HepG2 (cell line): ENCODE data around the gene BIRC2. TPM values are rescaled to one million over a fixed set of nuclear protein-coding genes. Genes with fewer than 3 reads are reported as not detected.

Experiments
- ARID5B ChIP-seq: IDR thresholded peaks from 2 replicates; pipeline ENCODE4 v1.4.0; 2020; ENCODE audit warnings: mild to moderate bottlenecking, missing genetic modification reagents
- ATF7 ChIP-seq, 2 experiments: fragments of 450-650 bp in 1 of 2; sonication (generic) in 1 of 2; formaldehyde crosslinking in 1 of 2; IDR thresholded peaks; 2 replicates each; pipeline versions ENCODE4 v1.4.0 to v1.6.1; 2016 to 2020; ENCODE audit warnings: antibody characterized with exemption in 1 of 2, mild to moderate bottlenecking in 1 of 2, missing genetic modification reagents in 1 of 2
- CREM ChIP-seq, 2 experiments: sonication (generic) in 1 of 2; formaldehyde crosslinking in 1 of 2; IDR thresholded peaks; 2 replicates each; pipeline versions ENCODE4 v1.4.0 to v1.6.1; 2016 to 2020; ENCODE audit warnings: antibody characterized with exemption in 1 of 2, mild to moderate bottlenecking in 1 of 2, missing genetic modification reagents in 1 of 2
- DNMT1 ChIP-seq: sonication (generic); formaldehyde crosslinking; IDR thresholded peaks from 2 replicates; pipeline ENCODE4 v1.5.1; 2020; ENCODE audit warnings: mild to moderate bottlenecking, missing genetic modification reagents
- FOXK2 ChIP-seq: fragments of 450-650 bp; IDR thresholded peaks from 2 replicates; pipeline ENCODE4 v1.6.1; 2016
- HOXA7 ChIP-seq: sonication (generic); formaldehyde crosslinking; IDR thresholded peaks from 2 replicates; pipeline ENCODE4 v1.8.1; 2022; ENCODE audit warnings: mild to moderate bottlenecking, missing genetic modification reagents, moderate library complexity
- JARID2 ChIP-seq: sonication (generic); formaldehyde crosslinking; IDR thresholded peaks from 2 replicates; pipeline ENCODE4 v1.8.1; 2023; ENCODE audit warnings: missing genetic modification reagents, inconsistent platforms; ENCODE audit not compliant: insufficient replicate concordance
- MED13 ChIP-seq: sonication (generic); formaldehyde crosslinking; IDR thresholded peaks from 2 replicates; pipeline ENCODE4 v1.5.0; 2020; ENCODE audit warnings: missing genetic modification reagents
- POLR2G ChIP-seq: fragments of 200-400 bp; formaldehyde crosslinking; IDR thresholded peaks from 2 replicates; pipeline ENCODE4 v1.6.1; 2018; ENCODE audit warnings: mild to moderate bottlenecking, low read depth, low read length, moderate library complexity
- PRDM4 ChIP-seq: sonication (generic); formaldehyde crosslinking; IDR thresholded peaks from 2 replicates; pipeline ENCODE4 v1.9.0; 2021; ENCODE audit warnings: missing genetic modification reagents, borderline replicate concordance
- RARA ChIP-seq: IDR thresholded peaks from 2 replicates; pipeline ENCODE4 v1.6.1; 2016; ENCODE audit warnings: missing genetic modification reagents, missing compliant biosample characterization
- SSRP1 ChIP-seq: IDR thresholded peaks from 2 replicates; pipeline ENCODE4 v1.6.1; 2016; ENCODE audit warnings: control low read depth
- TRIM22 ChIP-seq: fragments of 450-650 bp; IDR thresholded peaks from 2 replicates; pipeline ENCODE4 v1.6.1; 2017
- ZBTB25 ChIP-seq: IDR thresholded peaks from 2 replicates; pipeline ENCODE4 v1.6.1; 2018; ENCODE audit warnings: missing genetic modification reagents
- ZFP82 ChIP-seq: sonication (generic); formaldehyde crosslinking; IDR thresholded peaks from 2 replicates; pipeline ENCODE4 v1.5.1; 2020; ENCODE audit warnings: mild to moderate bottlenecking, missing genetic modification reagents, borderline replicate concordance
- ZIK1 ChIP-seq: sonication (generic); formaldehyde crosslinking; IDR thresholded peaks from 2 replicates; pipeline ENCODE4 v1.5.0; 2020; ENCODE audit warnings: mild to moderate bottlenecking, low read depth, missing genetic modification reagents, borderline replicate concordance
- ZNF430 ChIP-seq: sonication (generic); formaldehyde crosslinking; IDR thresholded peaks from 2 replicates; pipeline ENCODE4 v1.9.0; 2021; ENCODE audit warnings: mild to moderate bottlenecking, missing genetic modification reagents
- ZNF558 ChIP-seq: sonication (generic); formaldehyde crosslinking; IDR thresholded peaks from 2 replicates; pipeline ENCODE4 v1.9.0; 2022; ENCODE audit warnings: mild to moderate bottlenecking, missing genetic modification reagents, borderline replicate concordance
- ZNF562 ChIP-seq: sonication (generic); formaldehyde crosslinking; IDR thresholded peaks from 2 replicates; pipeline ENCODE4 v1.8.0; 2022; ENCODE audit warnings: missing genetic modification reagents, borderline replicate concordance
- ZNF672 ChIP-seq: sonication (generic); formaldehyde crosslinking; IDR thresholded peaks from 2 replicates; pipeline ENCODE4 v1.8.1; 2022; ENCODE audit warnings: missing genetic modification reagents
- ZNF816 ChIP-seq: sonication (generic); formaldehyde crosslinking; IDR thresholded peaks from 2 replicates; pipeline ENCODE4 v1.8.0; 2022; ENCODE audit warnings: missing genetic modification reagents, mild to moderate bottlenecking, borderline replicate concordance
- ZNF883 ChIP-seq: sonication (generic); formaldehyde crosslinking; IDR thresholded peaks from 2 replicates; pipeline ENCODE4 v1.5.1; 2020; ENCODE audit warnings: mild to moderate bottlenecking, missing genetic modification reagents; ENCODE audit errors: not compliant biosample characterization
- ZZZ3 ChIP-seq: sonication (generic); formaldehyde crosslinking; IDR thresholded peaks from 2 replicates; pipeline ENCODE4 v1.4.0; 2020; ENCODE audit warnings: missing genetic modification reagents, mild to moderate bottlenecking, borderline replicate concordance
- polyA plus RNA-seq, 8 experiments: library from polyadenylated mRNA; depleted of rRNA in 3 of 8; stranded (reverse) in 7 of 8; unstranded in 1 of 8; fragments of >200 nt; fragmentation: Illumina TruSeq in 4 of 8; extraction: Trizol in 4 of 8; gene quantifications; 2 replicates each; pipeline versions ENCODE4 v1.2.1 to v1.2.3, GENCODE V29; 2011 to 2016; ENCODE audit warnings: low read depth in 4 of 8, missing spikeins in 1 of 8, mixed read lengths in 1 of 8; ENCODE audit not compliant: insufficient read depth in 1 of 8
- total RNA-seq, 5 experiments: library from RNA; depleted of rRNA; stranded (reverse); fragments of >200 nt; fragmentation: Illumina TruSeq; extraction: Trizol; gene quantifications; 2 replicates each; pipeline ENCODE4 v1.2.3, GENCODE V29; 2016; ENCODE audit warnings: low read depth in 1 of 5

The BIRC2 gene
- total and polyA plus RNA-seq, 2 of the 13 experiments (the other 11 are each of a cell fraction or from before 2014, with no cell fraction given) = 61.7 to 62.2 TPM

GRCh38 chr11:102393272-102393730 lies 46.3 kb downstream of the BIRC2 start (continued):
- no peak for TF ChIP-seq ZBTB25 (CRISPR knock-in tag)
- no peak for TF ChIP-seq ZIK1
- no peak for TF ChIP-seq ZNF430 (CRISPR knock-in tag)
- no peak for TF ChIP-seq HOXA7 (CRISPR knock-in tag)
- TF ChIP-seq ZNF883 = peak; percentile 66
- TF ChIP-seq JARID2 (CRISPR knock-in tag) = no peak
- TF ChIP-seq PRDM4 (CRISPR knock-in tag) = no peak
- TF ChIP-seq ZNF558 (CRISPR knock-in tag) = no peak
- TF ChIP-seq ZNF672 (CRISPR knock-in tag) = no peak
- TF ChIP-seq ZZZ3 (CRISPR knock-in tag) = no peak
- TF ChIP-seq POLR2G = peak; percentile 79
- TF ChIP-seq ATF7 (IDR thresholded peaks at IDR 0.05) = no peak
- no peak for TF ChIP-seq ATF7 (CRISPR knock-in tag; IDR thresholded peaks at IDR 0.05)
- TF ChIP-seq CREM (IDR thresholded peaks at IDR 0.05) = no peak
- TF ChIP-seq CREM (CRISPR knock-in tag; IDR thresholded peaks at IDR 0.05) = no peak
- no peak for TF ChIP-seq ZNF816 (CRISPR knock-in tag)
- TF ChIP-seq ZFP82 = no peak
- TF ChIP-seq RARA (CRISPR knock-in tag) = no peak
- TF ChIP-seq ZNF562 (CRISPR knock-in tag) = no peak
- no peak for TF ChIP-seq DNMT1 (CRISPR knock-in tag)
- no peak for TF ChIP-seq TRIM22
- TF ChIP-seq ARID5B (CRISPR knock-in tag) = no peak
- no peak for TF ChIP-seq FOXK2
- no peak for TF ChIP-seq MED13
- no peak for TF ChIP-seq SSRP1 (CRISPR knock-in tag)
